GM21737 (cell line): Measurements from ENCODE around the gene RIMBP2.
"Not testable (repeated sequence)": the region's sequence is repeated elsewhere in the genome, so short reads cannot be mapped to it uniquely, and the experiment has no call there.

Source experiments
- ATAC-seq: cut with Tn5 transposase; IDR thresholded peaks from one replicate; pipeline ENCODE4 v1.9.1; 2021; ENCODE audit warnings: mild to moderate bottlenecking, moderate library complexity; ENCODE audit not compliant: unreplicated experiment

Gene RIMBP2

GRCh38 chr12:130707571-130707891, 8.6 kb downstream of the RIMBP2 start:
- no peak for ATAC-seq

GRCh38 chr12:130706885-130707570, 9.1 kb downstream of the RIMBP2 start:
- no peak for ATAC-seq

- no peak for ATAC-seq
Measured at GRCh38 chr12:130706311-130706710, 9.8 kb downstream of the RIMBP2 start.

- no peak for ATAC-seq
Measured at GRCh38 chr12:130705178-130705822, 10.8 kb downstream of the RIMBP2 start.

GRCh38 chr12:130704606-130705005, 11.5 kb downstream of the RIMBP2 start:
- ATAC-seq: no peak

- no peak for ATAC-seq
Measured at GRCh38 chr12:130703733-130704375, 12.2 kb downstream of the RIMBP2 start.

GRCh38 chr12:130702966-130703732, 12.9 kb downstream of the RIMBP2 start:
- no peak for ATAC-seq

GRCh38 chr12:130701402-130701744, 14.7 kb downstream of the RIMBP2 start:
- ATAC-seq: no peak

- ATAC-seq: no peak
Measured at GRCh38 chr12:130700492-130701401, 15.4 kb downstream of the RIMBP2 start.

- ATAC-seq: no peak
Measured at GRCh38 chr12:130698106-130698505, 18.0 kb downstream of the RIMBP2 start.

GRCh38 chr12:130696379-130697100, 19.6 kb downstream of the RIMBP2 start:
- ATAC-seq: no peak

GRCh38 chr12:130695061-130695460, 21.0 kb downstream of the RIMBP2 start:
- no peak for ATAC-seq

- ATAC-seq: no peak
Measured at GRCh38 chr12:130689408-130690405, 26.4 kb downstream of the RIMBP2 start.

- not testable (repeated sequence) for ATAC-seq
Measured at GRCh38 chr12:130688999-130689398, 27.1 kb downstream of the RIMBP2 start.

- no peak for ATAC-seq
Measured at GRCh38 chr12:130687796-130688778, 28.0 kb downstream of the RIMBP2 start.

- no peak for ATAC-seq
Measured at GRCh38 chr12:130687190-130687589, 28.9 kb downstream of the RIMBP2 start.

- no peak for ATAC-seq
Measured at GRCh38 chr12:130686511-130686991, 29.5 kb downstream of the RIMBP2 start.
